ENCODE data around the gene CDC73. TPM values are rescaled to one million over a fixed set of nuclear protein-coding genes. Genes with fewer than 3 reads are reported as not detected.
"Not testable (repeated sequence)": the region's sequence is repeated elsewhere in the genome, so short reads cannot be mapped to it uniquely, and the experiment has no call there.

The CDC73 gene
- total and polyA plus RNA-seq, 9 donors = 11.9 to 59.2 (median 52.0) TPM

DNA sequence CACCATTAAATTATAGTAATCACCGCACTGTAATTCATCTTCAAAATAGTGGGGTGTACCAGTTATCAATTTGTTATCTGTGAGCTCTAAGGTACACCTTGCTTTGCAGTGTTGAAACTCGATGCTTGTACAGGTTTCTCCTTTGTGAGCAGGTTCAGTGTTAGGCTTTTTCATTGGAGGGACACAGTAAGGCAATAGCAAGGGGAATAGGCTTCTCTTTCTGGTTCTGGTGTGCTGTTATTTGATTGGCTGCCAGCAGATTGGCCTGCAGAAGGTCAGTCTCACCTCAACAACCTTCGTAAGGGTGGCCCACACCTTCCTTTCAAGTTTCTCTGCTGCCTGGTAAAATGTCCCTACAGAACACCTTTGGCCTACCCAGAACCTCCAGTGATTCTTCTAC lies 140.8 kb downstream of the CDC73 start:
- intact Hi-C loops (cut with DNase I) = no loop called here
- Histone ChIP-seq H3K27me3 (no peaks in the 10 kb centered on the region), H3K9me3 (no peaks in the 10 kb centered on the region), H3K4me3 (no peak overlapping the region), H3K4me1 (ENCODE audit: insufficient read depth) (no peaks in the 10 kb centered on the region), H3K27ac (no peak overlapping the region), H3K36me3 (no peaks in the 10 kb centered on the region)
- no peak for DNase-seq
- WGBS, 3 donors = 94 to 97% (median 95%) methylated on average over 3 of the region's 3 CpGs
- TF ChIP-seq POLR2A (IDR thresholded peaks at IDR 0.05) (no peak), EP300 (IDR thresholded peaks at IDR 0.05) (no peak)
- TF ChIP-seq, protein P1, sequence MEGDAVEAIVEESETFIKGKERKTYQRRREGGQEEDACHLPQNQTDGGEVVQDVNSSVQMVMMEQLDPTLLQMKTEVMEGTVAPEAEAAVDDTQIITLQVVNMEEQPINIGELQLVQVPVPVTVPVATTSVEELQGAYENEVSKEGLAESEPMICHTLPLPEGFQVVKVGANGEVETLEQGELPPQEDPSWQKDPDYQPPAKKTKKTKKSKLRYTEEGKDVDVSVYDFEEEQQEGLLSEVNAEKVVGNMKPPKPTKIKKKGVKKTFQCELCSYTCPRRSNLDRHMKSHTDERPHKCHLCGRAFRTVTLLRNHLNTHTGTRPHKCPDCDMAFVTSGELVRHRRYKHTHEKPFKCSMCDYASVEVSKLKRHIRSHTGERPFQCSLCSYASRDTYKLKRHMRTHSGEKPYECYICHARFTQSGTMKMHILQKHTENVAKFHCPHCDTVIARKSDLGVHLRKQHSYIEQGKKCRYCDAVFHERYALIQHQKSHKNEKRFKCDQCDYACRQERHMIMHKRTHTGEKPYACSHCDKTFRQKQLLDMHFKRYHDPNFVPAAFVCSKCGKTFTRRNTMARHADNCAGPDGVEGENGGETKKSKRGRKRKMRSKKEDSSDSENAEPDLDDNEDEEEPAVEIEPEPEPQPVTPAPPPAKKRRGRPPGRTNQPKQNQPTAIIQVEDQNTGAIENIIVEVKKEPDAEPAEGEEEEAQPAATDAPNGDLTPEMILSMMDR (IDR thresholded peaks at IDR 0.05) = no peak

DNA sequence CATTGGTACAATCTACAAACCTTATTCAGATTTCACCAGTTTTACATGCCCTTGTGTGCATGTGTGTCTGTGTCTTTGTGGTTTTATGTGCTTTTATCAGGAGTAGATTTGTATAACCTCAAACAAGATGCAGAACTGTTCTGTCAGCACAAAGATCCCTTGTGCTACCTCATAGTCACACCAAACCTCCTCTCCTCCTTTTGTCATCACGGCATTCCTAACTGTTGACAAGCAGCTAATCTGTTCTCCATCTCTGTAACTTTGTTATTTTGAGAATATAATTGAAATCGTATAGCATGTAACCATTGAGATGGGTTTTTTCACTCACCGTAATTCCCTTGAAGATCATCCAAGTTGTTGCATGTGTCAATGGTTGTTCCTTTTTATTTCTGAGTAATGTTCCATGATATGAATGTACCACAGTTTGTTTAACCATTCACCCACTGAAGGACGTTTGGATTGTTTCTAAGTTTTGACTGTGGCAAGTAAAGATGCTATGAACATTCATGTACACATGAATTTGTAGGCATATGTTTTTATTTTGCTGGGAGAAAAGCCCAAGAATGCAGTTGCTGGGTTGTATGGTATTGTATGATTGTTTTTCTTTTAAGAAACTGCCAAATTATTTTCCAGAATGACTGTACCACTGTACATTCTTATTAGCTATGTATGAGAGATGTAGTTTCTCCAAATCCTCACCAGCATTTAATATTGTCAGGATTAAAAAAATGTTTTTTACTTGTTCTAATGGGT lies 142.7 kb downstream of the CDC73 start:
- no peak for DNase-seq
- H3K27me3 ChIP-seq = no peaks in the 10 kb centered on the region
- no peak for TF ChIP-seq POLR2A (IDR thresholded peaks at IDR 0.05)
- no peak for TF ChIP-seq EP300 (IDR thresholded peaks at IDR 0.05)
- TF ChIP-seq, protein P1 (IDR thresholded peaks at IDR 0.05) = no peak
- no peaks in the 10 kb centered on the region for H3K4me1 ChIP-seq (ENCODE audit: insufficient read depth)
- WGBS, 3 donors = 83 to 88% (median 86%) methylated on average over 4 of the region's 4 CpGs
- no peak overlapping the region for H3K4me3 ChIP-seq
- intact Hi-C loops (cut with DNase I) = no loop called here
- H3K27ac ChIP-seq = no peak overlapping the region
- no peaks in the 10 kb centered on the region for H3K9me3 ChIP-seq
- no peaks in the 10 kb centered on the region for H3K36me3 ChIP-seq

DNA sequence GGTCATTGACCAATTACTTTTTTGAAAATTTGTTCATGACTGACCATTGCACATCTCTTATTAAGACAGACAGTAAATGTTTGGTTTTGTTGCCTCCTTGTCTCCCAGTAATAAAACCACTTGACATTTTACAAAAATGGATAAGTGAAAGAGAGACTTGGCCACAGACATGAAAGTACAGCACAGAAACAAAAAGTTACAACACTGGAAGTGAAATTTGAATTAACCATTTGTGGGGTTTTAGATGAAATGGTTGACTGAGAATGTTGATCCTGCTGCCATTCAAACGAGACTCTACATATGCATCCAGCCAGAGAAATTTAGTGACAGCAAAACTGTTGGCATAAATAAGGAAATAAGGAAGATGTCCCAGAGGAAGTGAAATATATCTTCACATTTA lies 143.9 kb downstream of the CDC73 start:
- TF ChIP-seq EP300 (IDR thresholded peaks at IDR 0.05) = no peak
- no peak for TF ChIP-seq POLR2A (IDR thresholded peaks at IDR 0.05)
- TF ChIP-seq, protein P1 (IDR thresholded peaks at IDR 0.05) = no peak
- 90 to 92% (median 92%) methylated on average over 1 of the region's 1 CpG for WGBS, 3 donors
- Histone ChIP-seq H3K4me1 (ENCODE audit: insufficient read depth) (no peaks in the 10 kb centered on the region), H3K27ac (no peak overlapping the region), H3K27me3 (no peaks in the 10 kb centered on the region), H3K9me3 (no peaks in the 10 kb centered on the region), H3K4me3 (no peak overlapping the region), H3K36me3 (no peaks in the 10 kb centered on the region)
- intact Hi-C loops (cut with DNase I) = no loop called here
- no peak for DNase-seq

DNA sequence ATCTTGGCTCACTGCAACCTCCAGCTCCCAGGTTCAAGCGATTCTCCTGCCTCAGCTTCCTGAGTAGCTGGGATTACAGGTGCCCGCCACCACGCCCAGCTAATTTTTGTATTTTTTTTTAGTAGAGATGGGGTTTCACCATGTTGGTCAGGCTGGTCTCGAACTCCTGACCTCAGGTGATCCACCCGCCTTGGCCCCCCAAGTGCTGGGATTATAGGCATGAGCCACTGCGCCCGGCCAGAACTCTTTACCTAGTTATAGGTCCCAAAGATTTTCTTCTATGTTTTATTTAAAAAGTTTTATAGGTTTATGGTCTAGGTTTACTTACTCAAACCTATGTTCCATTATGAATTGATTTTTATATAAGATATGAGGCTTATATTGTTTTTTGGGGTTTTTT lies 145.0 kb downstream of the CDC73 start:
- H3K4me3 ChIP-seq; intact Hi-C loops (cut with DNase I); DNase-seq; H3K36me3 ChIP-seq; H3K4me1 ChIP-seq (ENCODE audit: insufficient read depth); H3K27me3 ChIP-seq; H3K9me3 ChIP-seq; H3K27ac ChIP-seq: not testable (repeated sequence)
- WGBS, 3 donors = 97 to 100% (median 99%) methylated on average over 7 of the region's 7 CpGs

DNA sequence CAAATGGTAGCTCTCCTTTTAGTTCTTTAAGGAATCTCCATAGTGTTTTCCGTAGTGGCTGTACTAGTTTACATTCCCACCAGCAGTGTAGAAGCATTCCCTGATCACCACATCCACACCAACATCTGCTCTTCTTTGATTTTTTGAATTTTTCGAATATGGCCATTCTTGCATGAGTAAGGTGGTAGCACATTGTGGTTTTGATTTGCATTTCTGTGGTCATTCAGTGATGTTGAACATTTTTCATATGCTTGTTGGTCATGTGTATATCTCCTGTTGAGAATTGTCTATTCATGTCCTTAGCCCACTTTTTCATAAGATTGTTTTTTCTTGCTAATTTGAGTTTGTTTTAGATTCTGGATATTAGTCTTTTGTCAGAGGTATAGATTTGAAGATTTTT lies 149.2 kb downstream of the CDC73 start:
- 78 to 89% (median 87%) methylated on average over 2 of the region's 2 CpGs for WGBS, 3 donors
- no peaks in the 10 kb centered on the region for H3K36me3 ChIP-seq
- intact Hi-C loops (cut with DNase I) = no loop called here
- no peaks in the 10 kb centered on the region for H3K27me3 ChIP-seq
- no peak overlapping the region for H3K4me3 ChIP-seq
- no peak for TF ChIP-seq EP300 (IDR thresholded peaks at IDR 0.05)
- TF ChIP-seq POLR2A (IDR thresholded peaks at IDR 0.05) = no peak
- TF ChIP-seq, protein P1 (IDR thresholded peaks at IDR 0.05) = no peak
- H3K27ac ChIP-seq = no peak overlapping the region
- no peaks in the 10 kb centered on the region for H3K9me3 ChIP-seq
- no peak for DNase-seq
- H3K4me1 ChIP-seq (ENCODE audit: insufficient read depth) = no peaks in the 10 kb centered on the region

Data from ovary (tissue), 9 donors.